Upper lobe of right lung (tissue), 1 donor: Measurements from ENCODE around the gene CHN2. TPM values are rescaled to one million over a fixed set of nuclear protein-coding genes. Genes with fewer than 3 reads are reported as not detected.

Experiments used
- ATAC-seq: fragments of 200-7000 bp; cut with Tn5 transposase; one replicate; pipeline ENCODE4 v1.9.1; 2020; ENCODE audit warnings: mild to moderate bottlenecking, moderate library complexity
- DNase-seq: peaks from one replicate; pipeline ENCODE4 v3.0.0-alpha.2; 2020
- H3K27ac ChIP-seq: fragments of 200-600 bp; one replicate; pipeline ENCODE4 v1.8.0; 2022
- H3K27me3 ChIP-seq: fragments of 200-600 bp; one replicate; pipeline ENCODE4 v1.8.0; 2022; ENCODE audit warnings: mild to moderate bottlenecking
- H3K36me3 ChIP-seq: fragments of 200-600 bp; one replicate; pipeline ENCODE4 v1.8.0; 2022
- H3K4me1 ChIP-seq: fragments of 200-600 bp; one replicate; pipeline ENCODE4 v1.8.0; 2022
- H3K4me3 ChIP-seq: fragments of 200-600 bp; one replicate; pipeline ENCODE4 v1.8.0; 2022; ENCODE audit warnings: mild to moderate bottlenecking
- H3K9me3 ChIP-seq: fragments of 200-600 bp; one replicate; pipeline ENCODE4 v1.8.0; 2022
- intact Hi-C: fragments of 100-400 bp; cut with DNase I; formaldehyde crosslinking; loops from one replicate; pipeline ENCODE4 v1.11.0; 2022
- total RNA-seq: library from RNA; stranded (reverse); fragmentation: NEBNext Ultra II Directional; extraction: Animal tissue kit (Norgen Biotek cat#: 25700); gene quantifications from one replicate; pipeline ENCODE4 v1.2.1, GENCODE V29; 2021
- TF ChIP-seq, protein P1 (sequence below): fragments of 200-600 bp; IDR thresholded peaks from one replicate; pipeline ENCODE4 v1.8.0; 2022; ENCODE audit warnings: antibody characterized with exemption
- donor health status: DM: no; HTN: yes; CAD: no; lungs with severe emphysema.

Gene CHN2
- total RNA-seq, 1 donor from 2014 or later, result 14.4 TPM

DNA sequence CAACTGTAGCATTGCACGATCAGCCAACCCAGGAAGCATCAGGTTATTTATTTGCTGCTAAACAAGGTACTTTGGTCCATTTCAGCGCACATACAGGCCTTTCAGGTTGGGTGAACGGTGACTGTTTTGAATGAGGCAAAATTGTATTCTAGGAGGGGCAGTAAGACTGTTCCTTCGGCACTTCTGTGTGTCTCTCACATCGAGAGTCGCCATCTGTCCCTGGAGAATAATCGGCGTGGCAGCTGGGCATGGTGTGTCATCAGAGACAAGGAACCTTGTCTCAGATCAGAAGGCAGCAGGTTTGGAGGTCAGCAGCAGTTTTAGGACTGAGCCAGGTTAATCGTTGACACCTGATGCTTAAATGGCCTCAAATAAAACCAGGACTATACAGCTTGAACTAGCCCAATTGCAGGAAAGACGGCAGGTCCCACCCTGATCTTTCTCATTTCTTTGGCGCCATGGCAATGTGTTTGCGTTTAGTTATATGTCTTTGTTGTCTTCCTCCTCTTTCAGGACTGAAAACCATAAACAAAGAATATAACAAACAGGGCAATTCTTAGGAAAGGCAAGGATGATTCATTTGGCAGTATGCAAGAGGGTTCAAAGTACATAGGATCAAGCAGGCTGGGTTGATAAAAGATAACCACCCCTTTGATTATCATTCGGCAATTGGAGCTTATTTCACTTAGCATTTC, 277.0 kb downstream of the CHN2 start:
- TF ChIP-seq, protein P1, sequence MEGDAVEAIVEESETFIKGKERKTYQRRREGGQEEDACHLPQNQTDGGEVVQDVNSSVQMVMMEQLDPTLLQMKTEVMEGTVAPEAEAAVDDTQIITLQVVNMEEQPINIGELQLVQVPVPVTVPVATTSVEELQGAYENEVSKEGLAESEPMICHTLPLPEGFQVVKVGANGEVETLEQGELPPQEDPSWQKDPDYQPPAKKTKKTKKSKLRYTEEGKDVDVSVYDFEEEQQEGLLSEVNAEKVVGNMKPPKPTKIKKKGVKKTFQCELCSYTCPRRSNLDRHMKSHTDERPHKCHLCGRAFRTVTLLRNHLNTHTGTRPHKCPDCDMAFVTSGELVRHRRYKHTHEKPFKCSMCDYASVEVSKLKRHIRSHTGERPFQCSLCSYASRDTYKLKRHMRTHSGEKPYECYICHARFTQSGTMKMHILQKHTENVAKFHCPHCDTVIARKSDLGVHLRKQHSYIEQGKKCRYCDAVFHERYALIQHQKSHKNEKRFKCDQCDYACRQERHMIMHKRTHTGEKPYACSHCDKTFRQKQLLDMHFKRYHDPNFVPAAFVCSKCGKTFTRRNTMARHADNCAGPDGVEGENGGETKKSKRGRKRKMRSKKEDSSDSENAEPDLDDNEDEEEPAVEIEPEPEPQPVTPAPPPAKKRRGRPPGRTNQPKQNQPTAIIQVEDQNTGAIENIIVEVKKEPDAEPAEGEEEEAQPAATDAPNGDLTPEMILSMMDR, result no peak
- no peaks in the 10 kb centered on the region for H3K9me3 ChIP-seq
- ATAC-seq, result no peak
- no peak overlapping the region for H3K4me3 ChIP-seq
- H3K27ac ChIP-seq, result no peak overlapping the region
- no peaks in the 10 kb centered on the region for H3K4me1 ChIP-seq
- H3K36me3 ChIP-seq, result no peaks in the 10 kb centered on the region
- intact Hi-C loops, result no loop called here
- no peak for DNase-seq
- no peaks in the 10 kb centered on the region for H3K27me3 ChIP-seq

DNA sequence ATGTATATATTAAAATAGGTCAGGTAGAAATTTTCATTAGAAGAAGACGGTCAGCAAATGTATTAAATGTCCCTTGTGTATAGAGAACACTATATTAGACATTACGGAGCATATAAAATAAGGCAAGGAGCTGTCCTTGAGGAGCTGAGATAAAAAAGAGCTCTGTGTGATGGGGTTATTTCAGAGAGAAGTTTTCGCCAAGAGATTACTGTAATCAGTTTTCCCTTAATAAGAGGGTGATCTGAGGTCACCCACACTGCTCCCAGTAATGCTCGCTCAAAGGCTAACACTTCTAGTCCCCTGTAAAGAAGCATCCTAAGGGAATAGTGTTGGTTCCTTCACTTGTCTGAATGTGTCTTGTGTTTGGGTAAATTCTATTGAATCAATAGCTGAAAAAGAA, 282.3 kb downstream of the CHN2 start:
- intact Hi-C loops, result no loop called here

DNA sequence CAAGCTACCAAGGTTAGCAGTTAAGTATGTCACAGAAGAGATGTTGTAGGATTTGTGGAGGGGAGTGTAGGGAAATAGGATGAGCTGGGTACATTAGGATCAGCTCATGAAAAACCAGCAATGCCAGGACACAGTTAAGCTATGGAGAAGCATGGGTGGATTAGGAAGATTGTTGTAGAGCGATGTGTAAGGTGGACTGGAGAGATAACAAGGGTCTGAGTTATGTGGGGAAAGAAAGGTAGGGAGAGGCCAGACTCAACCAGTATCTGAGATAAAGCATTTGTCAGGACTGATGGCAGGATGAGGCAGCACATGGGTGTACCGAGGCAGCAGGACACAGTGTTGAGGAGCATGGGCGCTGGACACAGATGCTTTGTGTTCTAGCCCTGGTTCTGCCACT, 283.7 kb downstream of the CHN2 start:
- no peak for ATAC-seq
- no peaks in the 10 kb centered on the region for H3K27me3 ChIP-seq
- intact Hi-C loops, result no loop called here

More for the DNA sequence above, 282.3 kb downstream of the CHN2 start:
- no peaks in the 10 kb centered on the region for H3K9me3 ChIP-seq
- no peak for DNase-seq
- H3K27ac ChIP-seq, result no peak overlapping the region
- TF ChIP-seq, protein P1, result no peak
- no peaks in the 10 kb centered on the region for H3K27me3 ChIP-seq
- ATAC-seq, result no peak
- H3K4me3 ChIP-seq, result no peak overlapping the region
- H3K36me3 ChIP-seq, result no peaks in the 10 kb centered on the region
- H3K4me1 ChIP-seq, result peaks cover 10% of the 10 kb centered on the region

DNA sequence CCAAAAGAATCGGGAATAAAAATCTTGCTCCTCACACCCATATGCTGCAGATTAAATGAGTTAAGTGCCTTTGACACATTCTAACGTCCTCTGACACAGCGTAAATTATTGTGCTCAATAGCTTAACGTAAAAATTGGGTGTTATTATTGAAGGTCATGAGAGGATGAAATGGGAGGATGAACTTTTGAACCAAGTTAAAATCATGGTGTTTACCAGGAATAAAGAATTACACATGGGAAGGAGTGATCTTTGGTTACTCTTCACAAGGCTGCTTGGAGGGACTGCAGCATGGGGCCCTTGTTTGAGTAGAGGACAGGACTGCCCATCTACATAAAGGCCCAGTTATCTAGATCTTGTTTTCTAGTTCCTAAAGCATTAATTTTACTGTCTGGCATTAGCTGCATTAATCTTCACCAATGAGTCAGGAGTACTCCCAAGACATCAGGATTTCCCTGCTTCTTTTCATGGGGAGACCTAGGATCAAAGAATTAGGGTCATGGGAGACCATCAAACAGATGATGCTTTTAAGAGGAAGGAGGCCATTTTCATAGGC, 284.2 kb downstream of the CHN2 start:
- no peak for ATAC-seq
- no peak overlapping the region for H3K4me3 ChIP-seq
- peaks cover 10% of the 10 kb centered on the region for H3K4me1 ChIP-seq
- intact Hi-C loops, result no loop called here
- no peaks in the 10 kb centered on the region for H3K9me3 ChIP-seq
- no peaks in the 10 kb centered on the region for H3K36me3 ChIP-seq
- no peaks in the 10 kb centered on the region for H3K27me3 ChIP-seq
- TF ChIP-seq, protein P1, result no peak
- DNase-seq, result no peak
- H3K27ac ChIP-seq, result no peak overlapping the region

More for the DNA sequence above, 283.7 kb downstream of the CHN2 start:
- Histone ChIP-seq H3K4me3 (no peak overlapping the region), H3K36me3 (no peaks in the 10 kb centered on the region), H3K27ac (no peak overlapping the region), H3K9me3 (no peaks in the 10 kb centered on the region), H3K4me1 (peaks cover 10% of the 10 kb centered on the region)
- DNase-seq, result no peak
- TF ChIP-seq, protein P1, result no peak

DNA sequence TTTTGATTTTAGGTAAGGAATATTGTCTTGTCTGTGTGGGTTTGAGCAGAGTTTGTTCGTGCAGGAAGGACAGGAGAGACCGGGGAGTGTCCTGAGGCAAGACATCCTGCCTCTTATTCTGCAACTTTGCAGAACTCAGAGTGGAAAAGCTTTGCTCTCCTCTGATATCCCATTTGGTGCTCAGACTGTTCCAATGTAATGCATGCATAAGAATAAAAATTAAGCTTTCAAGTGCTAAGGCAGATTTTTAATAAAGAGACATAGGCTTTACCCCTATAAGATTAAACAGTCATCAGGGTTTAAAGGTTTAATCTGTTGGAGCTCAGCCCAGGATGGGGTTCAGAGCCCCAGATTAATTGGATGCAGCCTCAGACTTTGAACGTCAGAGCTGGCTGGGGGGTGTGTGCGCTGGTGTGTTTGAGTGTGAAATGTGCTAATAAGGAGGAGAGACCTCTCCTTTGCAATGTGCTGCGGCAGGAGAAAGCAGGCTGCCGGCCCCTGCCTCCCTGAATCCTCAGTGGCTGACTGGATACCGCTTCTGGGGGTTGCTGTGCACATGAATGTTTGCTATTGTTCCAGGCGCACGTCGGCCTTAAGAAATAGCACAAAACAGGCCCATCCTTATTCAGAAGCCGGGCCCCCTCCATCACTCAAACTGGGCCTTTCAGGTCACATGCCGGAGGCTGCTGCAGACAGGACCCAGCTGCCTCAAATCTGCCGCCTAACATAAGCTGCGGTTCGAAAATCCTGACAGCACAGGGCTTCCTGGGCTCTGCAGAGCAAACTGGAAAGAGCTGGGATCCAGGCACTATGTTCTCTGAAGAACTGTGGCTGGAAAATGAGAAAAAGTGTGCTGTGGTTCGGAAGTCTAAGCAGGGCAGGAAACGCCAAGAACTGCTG, 285.0 kb downstream of the CHN2 start:
- peak overlapping the region; percentile 24 for H3K27ac ChIP-seq
- H3K27me3 ChIP-seq, result no peaks in the 10 kb centered on the region
- no peaks in the 10 kb centered on the region for H3K9me3 ChIP-seq
- H3K36me3 ChIP-seq, result no peaks in the 10 kb centered on the region
- TF ChIP-seq, protein P1, result no peak
- ATAC-seq (peak; percentile 62), DNase-seq (no peak)
- peak overlapping the region; percentile 43 for H3K4me3 ChIP-seq
- H3K4me1 ChIP-seq, result peaks cover 10% of the 10 kb centered on the region
- intact Hi-C loops, result no loop called here
